ENCODE results near the gene GSTO1.

Gene GSTO1

DNA sequence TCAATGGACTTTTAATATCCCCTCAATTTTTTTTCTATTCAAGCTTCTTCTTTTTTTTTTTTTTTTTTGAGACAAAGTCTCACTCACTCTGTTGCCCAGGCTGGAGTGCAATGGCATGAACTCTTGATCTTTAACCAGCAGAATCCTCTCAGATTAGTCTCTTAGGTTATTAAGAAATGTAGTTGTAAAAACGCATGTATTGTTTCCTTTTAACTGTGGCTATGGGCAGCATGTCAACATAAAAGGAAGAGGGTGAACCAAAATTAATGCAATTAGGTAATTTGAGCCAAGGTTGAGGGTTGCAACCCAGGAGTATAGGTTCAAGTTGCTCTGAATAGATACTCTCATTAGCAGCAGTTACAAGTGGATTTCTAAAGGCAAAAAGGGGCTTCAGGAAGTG is 4.3 kb upstream of the GSTO1 start:
- DNase-seq (ENCODE audit: low read depth in 2 of 2, low spot score in 1 of 2), result no peak

DNA sequence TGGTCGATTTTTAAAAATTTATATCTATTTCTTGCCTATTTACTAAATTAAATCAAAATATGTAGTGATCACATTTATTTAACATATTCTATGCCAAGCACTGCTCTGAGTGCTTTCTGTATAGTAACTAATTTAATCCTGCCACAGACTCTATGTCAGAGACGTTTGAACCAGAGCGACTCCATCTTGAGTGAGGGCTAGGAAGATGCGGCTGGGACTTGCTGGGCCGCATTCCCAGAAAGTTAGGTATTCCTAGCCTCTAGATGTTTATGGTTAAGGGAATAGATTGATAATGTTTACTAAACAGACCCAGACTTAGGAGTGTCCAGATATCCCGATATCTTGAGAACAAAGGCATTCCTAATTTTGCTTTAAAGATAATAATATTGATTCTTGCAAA is 3.2 kb upstream of the GSTO1 start:
- no peak for DNase-seq (ENCODE audit: low read depth in 2 of 2, low spot score in 1 of 2)

DNA sequence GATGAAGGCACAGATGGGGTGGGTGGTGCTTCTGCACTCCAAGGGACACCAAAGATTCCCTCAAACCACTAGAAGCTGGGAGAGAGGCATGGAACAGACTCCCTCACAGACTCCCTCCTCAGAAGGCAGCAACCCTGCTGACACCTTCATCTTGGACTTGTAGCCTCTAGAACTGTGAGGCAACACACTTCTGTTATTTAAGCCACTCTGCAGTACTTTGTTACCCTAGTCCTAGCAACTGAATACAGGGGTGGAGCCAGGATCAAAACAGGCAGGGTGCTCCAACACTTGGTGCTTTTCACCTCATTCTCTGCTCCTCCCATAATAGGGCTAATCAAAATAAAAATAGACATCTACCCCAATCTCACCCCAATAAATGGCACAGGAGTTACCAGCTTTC is 2.3 kb upstream of the GSTO1 start:
- DNase-seq (ENCODE audit: low read depth in 2 of 2, low spot score in 1 of 2), result no peak

DNA sequence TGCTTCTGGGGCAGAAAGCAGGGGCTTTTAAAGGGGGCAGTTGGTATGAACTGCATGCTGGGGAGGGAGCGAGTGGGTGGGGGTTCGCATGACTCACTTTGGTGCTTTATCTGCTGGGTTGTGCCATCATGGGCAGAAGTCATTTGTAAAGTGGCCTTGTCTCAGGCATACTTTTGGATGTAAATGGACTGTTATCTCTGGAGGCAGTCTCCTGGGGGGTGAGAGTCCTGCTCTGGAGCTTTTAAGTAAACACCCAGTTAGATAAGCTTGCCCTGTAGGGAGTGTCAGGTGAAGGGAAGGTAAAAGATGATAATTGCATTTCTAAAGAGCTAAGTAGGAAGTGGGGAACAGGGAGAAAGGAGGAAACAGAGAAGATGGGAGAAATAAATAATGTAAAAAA is 1.6 kb upstream of the GSTO1 start:
- no peak for DNase-seq (ENCODE audit: low read depth in 2 of 2, low spot score in 1 of 2)

DNA sequence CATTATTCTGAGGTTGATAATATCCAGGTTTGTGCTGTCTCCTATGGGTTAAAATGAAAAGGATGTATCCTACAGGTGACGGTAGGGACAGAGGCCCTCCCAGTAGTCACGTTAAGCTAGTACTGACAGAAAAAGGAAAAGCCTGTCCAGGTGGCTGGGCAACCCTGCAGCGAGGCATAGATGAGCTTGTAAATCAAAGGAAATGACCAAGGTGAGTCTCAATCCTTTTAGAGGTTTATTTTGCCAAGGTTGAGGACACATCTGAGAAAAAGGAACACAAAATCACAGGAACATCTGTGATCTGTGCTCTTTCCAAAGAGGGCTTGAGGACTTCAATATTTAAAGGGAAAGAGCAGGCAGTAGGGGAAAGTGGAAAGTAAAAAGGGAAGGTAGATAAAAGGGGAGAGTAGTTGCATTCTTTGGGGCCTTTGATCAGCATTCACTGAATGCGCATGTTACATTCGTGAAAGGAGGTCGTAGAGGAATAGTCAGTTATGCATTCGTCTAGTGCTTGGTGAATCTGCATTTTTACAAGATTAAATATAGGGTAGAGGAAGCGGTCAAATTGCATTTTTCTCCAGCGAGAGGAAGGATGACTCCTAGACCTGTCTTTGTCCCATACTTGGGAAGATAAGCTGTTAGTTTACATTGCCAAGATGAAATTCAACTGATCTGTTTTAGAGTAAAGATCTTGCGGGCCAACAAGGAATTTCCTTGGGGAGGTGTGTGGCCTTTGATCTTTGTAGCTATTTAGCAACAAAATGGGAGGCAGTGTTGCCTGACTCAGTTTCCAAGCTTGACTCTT is 884 bp upstream of the GSTO1 start:
- DNase-seq (ENCODE audit: low read depth in 2 of 2, low spot score in 1 of 2), result no peak

DNA sequence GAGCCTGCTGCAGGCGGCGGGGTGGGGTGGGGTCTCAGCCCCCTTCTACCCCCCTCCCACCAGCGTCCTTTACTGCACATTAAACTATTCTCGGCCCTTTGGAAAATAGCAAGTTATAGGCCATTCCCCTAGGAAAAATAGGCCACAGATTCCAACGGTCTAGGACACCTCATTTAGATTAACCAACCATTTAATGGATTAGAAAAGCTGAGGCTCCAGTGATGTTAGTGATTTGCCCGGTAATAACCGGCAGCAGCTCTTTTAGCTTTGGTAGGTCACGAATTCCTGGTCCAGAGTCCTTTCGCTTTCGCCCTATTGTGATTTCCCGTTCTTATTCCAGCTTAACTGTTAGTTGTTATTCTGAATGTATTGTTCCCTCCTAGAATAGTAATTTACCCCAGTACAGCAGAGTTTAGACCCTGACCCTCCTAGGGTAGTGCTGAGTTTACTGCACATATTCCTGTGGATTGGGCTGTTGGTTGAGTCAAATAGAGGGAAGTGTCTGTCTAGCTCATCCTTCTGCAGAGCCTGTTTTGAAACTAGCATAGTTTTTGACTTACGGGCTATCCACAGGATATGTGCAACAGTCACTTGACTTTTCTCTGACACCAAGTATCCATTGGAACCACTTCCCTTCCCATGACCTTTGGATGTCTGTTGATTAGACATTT is 754 bp downstream of the GSTO1 start:
- DNase-seq (ENCODE audit: low read depth in 2 of 2, low spot score in 1 of 2), result no peak

DNA sequence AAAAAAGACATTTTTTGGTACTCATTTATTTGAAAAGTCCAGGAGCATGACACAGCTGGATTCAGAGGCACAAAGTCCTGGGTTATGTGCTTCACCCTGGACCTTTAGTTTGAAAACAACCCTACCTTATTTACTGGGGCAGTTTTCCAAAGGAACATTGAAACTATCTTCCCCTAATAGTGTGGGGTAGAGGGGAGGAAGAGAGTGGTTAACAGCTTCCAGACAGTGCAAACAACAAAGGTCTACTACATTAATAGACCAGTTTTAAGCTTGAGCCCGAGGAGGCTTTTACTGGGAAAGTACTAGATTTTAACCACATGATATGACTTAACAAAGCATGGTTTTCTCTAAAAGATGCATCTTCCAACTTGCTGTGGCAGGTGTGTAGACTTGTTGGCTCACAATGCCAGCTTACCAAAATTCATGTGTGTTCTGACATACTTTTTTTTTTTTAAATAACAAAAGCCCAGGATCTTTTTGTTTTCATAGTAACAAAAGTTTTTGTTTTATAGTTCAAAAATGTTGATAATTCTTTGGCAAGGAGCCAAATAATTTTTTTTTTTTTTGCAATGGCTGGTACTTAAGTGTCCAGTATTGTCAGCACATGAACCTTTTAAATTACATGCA is 1.8 kb downstream of the GSTO1 start:
- DNase-seq (ENCODE audit: low read depth in 2 of 2, low spot score in 1 of 2), result no peak

DNA sequence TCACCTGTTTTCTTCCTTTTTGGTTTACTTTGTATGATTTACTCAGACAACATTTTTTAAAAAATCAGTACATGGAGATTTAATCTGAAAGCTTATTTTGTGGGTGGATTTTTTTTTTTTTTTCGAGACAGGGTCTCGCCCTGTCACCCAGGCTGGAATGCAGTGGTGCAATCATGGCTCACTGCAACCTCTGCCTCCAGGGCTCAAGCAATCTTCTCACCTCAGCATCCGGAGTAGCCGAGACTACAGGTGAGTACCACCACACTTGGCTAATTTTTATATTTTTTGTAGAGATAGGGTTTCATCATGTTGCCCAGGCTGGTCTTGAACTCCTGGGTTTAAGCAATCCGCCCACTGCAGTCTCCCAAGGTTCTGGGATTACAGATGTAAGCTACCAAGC is 2.5 kb downstream of the GSTO1 start:
- DNase-seq (ENCODE audit: low read depth in 2 of 2, low spot score in 1 of 2), result no peak

DNA sequence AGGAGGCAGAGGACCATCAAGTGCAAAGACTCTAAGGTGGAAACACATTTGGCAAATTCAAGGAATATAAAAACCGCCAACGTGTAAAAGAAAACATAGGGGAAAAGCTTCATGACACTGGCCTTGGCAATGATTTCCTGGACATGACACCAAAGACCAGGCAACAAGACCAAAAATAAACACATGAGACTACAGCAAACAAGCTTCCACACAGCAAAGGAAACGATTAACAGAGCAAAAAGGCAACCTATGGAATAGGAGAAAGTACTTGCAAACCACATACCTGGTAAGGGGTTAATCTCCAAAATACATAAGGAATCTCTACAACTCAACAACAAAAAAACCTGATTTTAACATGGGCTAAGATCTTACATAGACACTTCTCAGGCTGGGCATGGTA is 3.5 kb downstream of the GSTO1 start:
- DNase-seq (ENCODE audit: low read depth in 2 of 2, low spot score in 1 of 2), result no peak

DNA sequence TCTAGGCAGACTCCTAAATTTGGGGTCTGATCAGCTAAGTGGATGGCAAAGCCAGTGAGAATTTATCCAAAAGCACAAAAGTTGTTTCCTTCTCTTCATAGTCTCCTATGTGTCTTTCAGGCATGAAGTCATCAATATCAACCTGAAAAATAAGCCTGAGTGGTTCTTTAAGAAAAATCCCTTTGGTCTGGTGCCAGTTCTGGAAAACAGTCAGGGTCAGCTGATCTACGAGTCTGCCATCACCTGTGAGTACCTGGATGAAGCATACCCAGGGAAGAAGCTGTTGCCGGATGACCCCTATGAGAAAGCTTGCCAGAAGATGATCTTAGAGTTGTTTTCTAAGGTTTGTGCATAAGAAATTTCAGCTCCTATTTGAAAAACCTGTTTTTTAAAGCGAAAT is 4.8 kb downstream of the GSTO1 start:
- DNase-seq (ENCODE audit: low read depth in 2 of 2, low spot score in 1 of 2), result no peak

DNA sequence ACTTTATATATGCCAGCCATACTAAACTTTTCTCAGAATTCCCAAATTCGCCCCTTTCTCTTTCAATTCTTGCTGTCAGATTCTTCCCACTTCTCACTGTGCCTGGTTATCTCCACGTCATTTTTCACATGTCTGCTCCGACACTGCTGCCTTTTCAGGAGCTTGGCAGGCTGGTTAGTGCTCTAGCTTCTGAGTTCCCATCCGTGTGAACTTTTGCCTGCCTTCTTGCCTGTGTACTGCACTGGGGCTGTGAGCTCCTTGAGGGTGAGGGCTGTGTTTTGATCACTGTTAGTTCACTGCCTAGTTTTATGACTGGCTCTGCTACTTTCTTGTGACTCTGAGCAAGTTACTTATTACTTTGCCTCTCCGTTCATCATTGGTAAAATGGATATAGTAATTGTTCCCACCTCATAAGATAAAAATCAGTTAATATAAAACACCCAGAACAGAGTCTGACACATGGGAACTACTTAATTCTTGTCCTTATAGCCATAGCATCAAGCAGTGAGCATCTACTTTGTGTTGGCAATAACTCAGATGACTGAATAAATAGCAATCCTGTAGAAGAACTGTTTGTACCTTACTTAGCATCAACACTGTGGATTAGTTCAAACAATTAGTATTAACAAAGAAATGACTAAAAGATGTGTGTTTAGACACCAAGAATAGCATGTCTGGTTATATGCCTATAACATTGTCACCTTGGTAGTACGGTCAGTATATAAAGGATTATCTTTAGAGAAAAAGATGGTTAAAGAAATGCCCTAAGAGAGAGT is 5.5 kb downstream of the GSTO1 start:
- no peak for DNase-seq (ENCODE audit: low read depth in 2 of 2, low spot score in 1 of 2)

DNA sequence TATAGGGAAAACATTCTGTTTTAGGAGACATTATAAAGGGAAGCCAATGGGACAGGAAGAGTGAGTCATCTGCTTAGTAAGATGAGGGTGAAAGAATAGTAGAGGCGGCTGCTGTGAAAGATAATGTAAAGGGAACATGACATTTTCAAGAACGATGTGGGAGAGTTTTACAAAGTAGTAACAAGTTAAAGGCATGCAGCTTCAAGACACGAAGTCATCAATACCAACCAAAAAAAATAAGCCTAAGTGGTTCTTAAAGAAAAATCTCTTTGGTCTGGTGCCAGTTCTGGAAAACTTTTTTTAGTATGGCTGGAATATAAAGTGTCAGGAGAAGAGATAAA is 6.1 kb downstream of the GSTO1 start:
- DNase-seq (ENCODE audit: low read depth in 2 of 2, low spot score in 1 of 2), result no peak

DNA sequence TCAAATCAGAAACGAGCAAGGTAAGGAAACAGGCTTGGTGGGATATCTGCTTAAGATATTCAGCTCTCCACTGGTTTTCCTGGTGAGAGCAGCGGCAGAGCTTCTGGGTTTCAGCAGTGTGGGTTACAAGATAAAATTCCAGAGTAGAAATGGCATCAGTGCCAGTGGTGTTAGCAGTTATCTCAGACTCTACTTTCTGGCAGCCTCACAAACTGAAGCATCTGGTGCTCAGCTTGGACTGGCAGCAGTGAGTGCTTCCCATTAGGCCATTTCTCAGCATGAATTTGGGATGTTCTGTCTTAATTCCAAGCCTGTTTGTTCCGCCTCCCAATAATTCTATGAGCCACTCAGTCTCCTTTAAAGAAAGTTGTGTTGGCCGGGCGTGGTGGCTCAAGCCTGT is 7.4 kb downstream of the GSTO1 start:
- no peak for DNase-seq (ENCODE audit: low read depth in 2 of 2, low spot score in 1 of 2)

DNA sequence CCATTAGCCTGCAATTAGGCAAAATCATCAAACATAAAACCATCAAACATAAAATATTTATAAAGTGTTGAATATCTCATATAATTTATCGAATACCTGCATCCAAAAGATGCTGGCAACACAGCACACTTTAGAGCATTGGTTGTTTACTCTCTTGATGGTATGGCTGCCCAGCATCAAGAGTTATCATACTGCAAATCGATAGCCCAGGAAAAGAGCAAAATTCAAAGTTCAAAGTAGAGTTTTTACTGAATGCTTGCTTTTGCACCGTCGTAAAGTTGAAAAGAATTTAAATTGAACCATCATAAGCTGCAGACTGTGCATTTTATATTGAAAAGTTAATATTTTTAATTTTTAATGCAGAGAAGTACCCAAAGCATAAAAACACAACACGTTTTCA is 10.1 kb downstream of the GSTO1 start:
- no peak for DNase-seq (ENCODE audit: low read depth in 2 of 2, low spot score in 1 of 2)

DNA sequence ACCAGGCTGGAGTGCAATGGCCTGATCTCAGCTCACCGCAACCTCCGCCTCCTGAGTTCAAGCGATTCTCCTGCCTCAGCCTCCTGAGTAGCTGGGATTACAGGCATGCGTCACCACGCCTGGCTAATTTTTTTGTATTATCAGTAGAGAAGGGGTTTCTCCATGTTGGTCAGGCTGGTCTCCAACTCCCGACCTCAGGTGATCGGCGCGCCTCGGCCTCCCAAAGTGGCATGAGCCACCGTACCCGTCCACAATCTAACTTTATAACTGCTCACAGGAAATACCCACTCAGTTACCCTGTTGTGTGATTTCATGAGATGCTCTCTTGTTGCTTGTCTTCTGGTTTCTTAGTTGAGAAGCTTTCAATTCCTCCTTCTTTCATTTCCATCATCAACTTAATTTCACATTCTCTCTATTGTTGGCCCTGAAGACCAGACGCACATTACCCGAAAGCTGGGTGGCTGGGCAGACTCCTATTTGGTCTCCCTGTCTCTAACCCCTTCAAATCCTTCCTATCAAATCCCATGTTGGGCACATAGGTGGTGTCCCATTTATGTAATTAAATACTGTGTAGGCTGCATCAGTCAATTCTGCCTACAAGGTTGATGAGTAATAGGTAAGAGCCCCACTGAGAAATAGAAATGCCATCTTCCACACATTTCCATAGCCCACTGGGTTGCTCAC is 13.2 kb downstream of the GSTO1 start:
- no peak for DNase-seq (ENCODE audit: low read depth in 2 of 2, low spot score in 1 of 2)

DNA sequence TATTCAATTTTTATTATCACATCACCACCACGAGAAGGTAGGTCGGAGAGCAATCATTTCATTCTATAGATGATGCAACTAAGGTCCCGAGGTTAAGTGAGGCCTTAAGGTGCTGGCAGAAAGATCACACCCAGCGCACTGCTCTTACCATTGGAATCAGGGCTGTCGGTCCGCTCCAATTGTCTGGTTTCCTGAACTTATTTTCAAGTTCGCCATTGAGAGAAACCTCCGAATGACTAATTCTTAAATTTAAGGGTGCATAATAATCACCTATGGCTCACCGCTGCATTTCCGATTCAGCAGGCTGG is 13.7 kb downstream of the GSTO1 start:
- no peak for DNase-seq (ENCODE audit: low read depth in 2 of 2, low spot score in 1 of 2)

DNA sequence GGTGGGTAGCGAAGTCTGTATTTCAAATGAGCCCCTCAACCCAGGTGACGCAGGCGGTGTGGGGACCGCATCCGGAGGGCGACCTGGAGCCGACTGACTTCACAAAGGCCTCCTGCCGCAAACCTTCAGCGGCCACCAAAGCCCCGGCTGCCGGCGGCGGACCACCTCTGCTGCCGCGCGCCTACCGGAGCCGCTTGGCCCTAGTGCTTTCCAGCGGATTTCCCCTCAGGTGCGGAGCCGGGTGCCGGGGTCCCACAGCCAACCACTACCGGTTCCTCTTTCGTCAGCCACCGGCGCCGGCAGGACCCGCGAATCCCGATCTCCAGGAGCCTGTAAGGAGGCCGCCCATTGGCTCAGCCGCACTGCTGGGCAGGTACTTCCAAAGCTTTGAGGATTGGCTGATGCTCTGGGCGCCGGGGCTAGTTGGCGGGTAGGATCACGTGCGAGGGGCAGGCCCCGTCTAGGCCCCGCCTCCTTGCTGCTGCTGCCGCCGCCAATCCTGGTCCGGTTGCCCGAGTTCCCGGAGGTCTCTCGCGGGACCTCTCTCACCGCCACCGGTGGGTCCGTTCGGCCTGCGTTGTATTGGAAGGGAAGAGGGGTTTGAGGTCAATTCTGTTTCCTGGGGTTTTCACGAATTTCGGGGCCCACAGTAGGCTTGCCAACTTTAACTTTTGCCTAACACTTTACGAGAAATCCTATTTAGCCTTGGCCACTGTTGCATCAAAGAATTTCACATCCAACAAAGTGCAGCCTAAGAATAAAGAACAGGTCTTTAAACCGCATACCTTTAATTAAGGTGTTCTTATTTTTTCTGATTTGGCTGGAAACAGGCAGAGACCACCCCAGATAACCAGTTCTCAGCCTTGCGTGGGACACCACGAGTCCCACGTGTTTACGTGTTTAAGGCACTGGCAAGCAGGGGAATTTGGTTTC is 14.3 kb downstream of the GSTO1 start, which contains the start of gene GSTO2:
TSS of gene GSTO2 (plus strand) at position 472 of the 933 bp plus-strand sequence. CDS start 5,732 bp downstream, outside the sequence.
- DNase-seq (ENCODE audit: low read depth in 2 of 2, low spot score in 1 of 2), result peak; percentile 92 to 96

DNA sequence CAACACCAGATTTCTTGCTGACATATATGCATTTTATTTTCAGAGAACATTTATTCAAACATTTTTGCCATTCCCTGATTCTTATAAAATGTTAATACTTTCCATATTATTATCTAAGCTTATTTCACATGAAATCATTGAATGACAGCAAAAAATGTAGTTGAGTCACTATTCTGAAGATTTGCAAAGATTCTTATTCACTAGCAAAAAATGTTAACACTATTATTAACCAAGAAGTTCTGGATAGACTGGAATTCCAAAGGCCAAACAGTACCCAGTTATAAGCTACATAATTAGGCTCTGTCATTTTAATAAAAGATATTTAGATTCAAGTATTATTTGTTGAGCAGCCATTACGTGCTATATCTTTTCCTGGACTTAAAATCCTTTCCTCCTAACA is 18.6 kb downstream of the GSTO1 start:
- no peak for DNase-seq (ENCODE audit: low read depth in 2 of 2, low spot score in 1 of 2)

DNA sequence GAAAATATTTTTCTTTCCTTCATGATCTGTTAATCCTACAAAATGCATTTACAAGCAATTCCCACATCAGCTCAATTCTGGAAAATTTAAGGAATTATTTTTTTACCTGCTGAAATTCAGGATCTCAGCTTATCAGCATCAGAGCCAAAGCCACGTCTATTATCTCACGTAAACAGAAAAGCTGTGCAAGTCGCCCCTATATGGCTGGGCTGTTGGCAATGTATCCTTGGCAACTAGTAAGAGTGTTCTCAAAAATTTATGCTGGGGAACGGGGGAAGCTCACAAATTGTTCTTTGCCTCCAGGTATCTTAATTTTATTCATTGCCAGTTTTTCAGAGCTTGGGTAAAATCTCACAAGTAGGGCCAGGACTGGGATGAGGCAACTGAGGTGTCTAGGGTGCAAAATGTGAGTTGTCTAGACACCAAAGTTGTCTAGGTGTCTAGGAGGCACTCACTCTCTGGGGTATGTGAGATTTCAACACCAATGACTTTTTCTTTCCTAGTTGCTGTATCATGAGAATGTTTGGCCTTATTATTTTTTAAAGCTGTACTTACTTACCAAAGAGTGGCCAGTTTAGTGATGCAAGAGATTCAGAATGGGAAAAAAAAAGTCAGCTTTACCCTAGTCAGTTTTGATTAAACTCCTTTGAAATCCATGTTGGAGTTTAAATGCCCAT is 19.3 kb downstream of the GSTO1 start:
- no peak for DNase-seq (ENCODE audit: low read depth in 2 of 2, low spot score in 1 of 2)
